H1 (cell line): ENCODE measurements around the gene UPF2. TPM values are rescaled to one million over a fixed set of nuclear protein-coding genes. Genes with fewer than 3 reads are reported as not detected.

Experiments
- CTCF ChIA-PET: fragments of 300-600 bp; sonication (Branson Sonifier 250); formaldehyde crosslinking; loops from one replicate; lab custom pipeline; 2021; ENCODE audit not compliant: partially characterized antibody; lab: Charles Lee
- POLR2A ChIA-PET: fragments of 300-600 bp; sonication (Branson Sonifier 250); formaldehyde crosslinking; loops from one replicate; lab custom pipeline; 2021; ENCODE audit warnings: inconsistent platforms; ENCODE audit not compliant: partially characterized antibody; lab: Charles Lee
- DNase-seq, 2 experiments: peaks; one replicate each; pipeline versions ENCODE4 v3.0.0 to v3.0.0-alpha.2; 2010 to 2022; ENCODE audit warnings: low spot score in 2 of 2, low read depth in 1 of 2, mixed read lengths in 1 of 2
- FAIRE-seq: peaks from 2 replicates; lab custom pipeline; 2011; peaks lifted over from hg19 to GRCh38; lab: Jason Lieb, UNC
- H2AFZ ChIP-seq: 2 replicates; pipeline ENCODE4 v1.8.1; 2012; ENCODE audit warnings: low read length, inconsistent platforms
- H2AK5ac ChIP-seq: 2 replicates; pipeline ENCODE4 v1.6.1; 2013; ENCODE audit warnings: low read depth, low read length
- H2BK120ac ChIP-seq: replicated peaks from 2 replicates; pipeline ENCODE3; 2013; ENCODE audit warnings: low read depth, low read length, inconsistent platforms
- H2BK12ac ChIP-seq: 2 replicates; pipeline ENCODE4 v1.6.1; 2013; ENCODE audit warnings: low read depth, low read length
- H2BK15ac ChIP-seq: 2 replicates; pipeline ENCODE4 v1.6.1; 2013; ENCODE audit warnings: low read length
- H2BK20ac ChIP-seq: 2 replicates; pipeline ENCODE4 v1.6.1; 2013; ENCODE audit warnings: low read length
- H2BK5ac ChIP-seq: 2 replicates; pipeline ENCODE4 v1.6.1; 2013; ENCODE audit warnings: low read depth, low read length
- H3K14ac ChIP-seq: 2 replicates; pipeline ENCODE4 v1.6.1; 2013; ENCODE audit warnings: inconsistent platforms; ENCODE audit not compliant: insufficient read length
- H3K18ac ChIP-seq: 2 replicates; pipeline ENCODE4 v1.6.1; 2013; ENCODE audit warnings: low read length; ENCODE audit errors: extremely low read depth
- H3K23ac ChIP-seq: 2 replicates; pipeline ENCODE4 v1.6.1; 2013; ENCODE audit warnings: inconsistent platforms; ENCODE audit not compliant: insufficient read length
- H3K23me2 ChIP-seq: 2 replicates; pipeline ENCODE4 v1.6.1; 2013; ENCODE audit warnings: low read depth, low read length
- H3K27ac ChIP-seq: 2 replicates; pipeline ENCODE4 v1.6.1; 2011; ENCODE audit warnings: low read depth, low read length, inconsistent platforms
- H3K27me3 ChIP-seq, 4 experiments: replicated peaks in 1 of 4; 1 replicate in 1 of 4; 2 replicates in 3 of 4; pipeline versions ENCODE4 v1.6.1 to v1.8.1; 2011 to 2013; ENCODE audit warnings: low read length in 3 of 4, mild to moderate bottlenecking in 3 of 4, inconsistent platforms in 2 of 4, mixed read lengths in 2 of 4, moderate library complexity in 1 of 4; ENCODE audit not compliant: control insufficient read depth in 3 of 4, insufficient read depth in 3 of 4; ENCODE audit errors: extremely low read depth in 1 of 4
- H3K36me3 ChIP-seq, 4 experiments: 2 replicates each; pipeline versions ENCODE4 v1.6.1 to v1.8.1; 2011 to 2013; ENCODE audit warnings: mild to moderate bottlenecking in 4 of 4, low read length in 3 of 4, moderate library complexity in 2 of 4, control low read depth in 1 of 4, inconsistent platforms in 1 of 4; ENCODE audit not compliant: insufficient read depth in 4 of 4, control insufficient read depth in 2 of 4
- H3K4ac ChIP-seq: replicated peaks from 2 replicates; pipeline ENCODE3; 2013; ENCODE audit warnings: low read length, low read depth, mixed read lengths, inconsistent platforms; ENCODE audit not compliant: insufficient read length
- H3K4me1 ChIP-seq, 4 experiments: replicated peaks in 1 of 4; 1 replicate in 1 of 4; 2 replicates in 3 of 4; pipeline versions ENCODE4 v1.6.1 to v1.8.1; 2011 to 2013; ENCODE audit warnings: low read length in 3 of 4, inconsistent platforms in 2 of 4, mixed read lengths in 1 of 4; ENCODE audit not compliant: insufficient read depth in 4 of 4, control insufficient read depth in 3 of 4
- H3K4me2 ChIP-seq, 2 experiments: 2 replicates each; pipeline versions ENCODE4 v1.6.1 to v1.8.1; 2011 to 2013; ENCODE audit warnings: low read depth in 2 of 2, low read length in 2 of 2, control low read depth in 1 of 2, inconsistent platforms in 1 of 2, mild to moderate bottlenecking in 1 of 2; ENCODE audit not compliant: insufficient read depth in 1 of 2
- H3K4me3 ChIP-seq, 4 experiments: fragments of 200-600, 300-600 bp in 1 of 4; sonication (generic), shearing (Covaris generic), sonication (Bioruptor Twin) in 1 of 4; 2 replicates each; pipeline versions ENCODE4 v1.5.1 to v1.8.1; 2011 to 2016; ENCODE audit warnings: low read length in 4 of 4, low read depth in 3 of 4, control low read depth in 2 of 4, inconsistent platforms in 2 of 4, mild to moderate bottlenecking in 2 of 4, mixed read lengths in 1 of 4, moderate library complexity in 1 of 4; ENCODE audit not compliant: insufficient read depth in 2 of 4; ENCODE audit errors: extremely low read depth in 1 of 4
- H3K56ac ChIP-seq: replicated peaks from 2 replicates; pipeline ENCODE3; 2013; ENCODE audit warnings: low read depth, mild to moderate bottlenecking, mixed read lengths, low read length, inconsistent platforms; ENCODE audit not compliant: insufficient read length
- H3K79me1 ChIP-seq: 2 replicates; pipeline ENCODE4 v1.6.1; 2013; ENCODE audit warnings: low read depth, low read length, control low read depth
- H3K79me2 ChIP-seq, 2 experiments: 2 replicates each; pipeline versions ENCODE4 v1.6.1 to v1.8.1; 2012 to 2013; ENCODE audit warnings: low read length in 2 of 2, mild to moderate bottlenecking in 2 of 2, inconsistent platforms in 1 of 2; ENCODE audit not compliant: insufficient read depth in 2 of 2, control insufficient read depth in 1 of 2
- H3K9ac ChIP-seq, 4 experiments: replicated peaks in 1 of 4; 1 replicate in 1 of 4; 2 replicates in 3 of 4; pipeline versions ENCODE4 v1.6.1 to v1.8.1; 2011 to 2013; ENCODE audit warnings: low read depth in 3 of 4, low read length in 3 of 4, control low read depth in 2 of 4, mild to moderate bottlenecking in 2 of 4, moderate library complexity in 2 of 4, inconsistent platforms in 1 of 4; ENCODE audit errors: extremely low read depth in 1 of 4
- H3K9me3 ChIP-seq, 2 experiments: 2 replicates each; pipeline versions ENCODE4 v1.6.1 to v1.8.1; 2012 to 2013; ENCODE audit warnings: mild to moderate bottlenecking in 2 of 2, moderate library complexity in 2 of 2, control low read depth in 1 of 2, inconsistent platforms in 1 of 2, low read depth in 1 of 2, low read length in 1 of 2, mixed read lengths in 1 of 2; ENCODE audit not compliant: insufficient read depth in 2 of 2
- H4K20me1 ChIP-seq, 2 experiments: replicated peaks in 1 of 2; 2 replicates each; pipeline versions ENCODE3 to v1.8.1; 2011 to 2013; ENCODE audit warnings: inconsistent platforms in 2 of 2, low read length in 2 of 2, mild to moderate bottlenecking in 1 of 2; ENCODE audit not compliant: insufficient read depth in 2 of 2, control insufficient read depth in 1 of 2
- H4K5ac ChIP-seq: 2 replicates; pipeline ENCODE4 v1.6.1; 2013; ENCODE audit warnings: low read length, low read depth, mixed read lengths, inconsistent platforms; ENCODE audit not compliant: insufficient read length
- H4K8ac ChIP-seq: 2 replicates; pipeline ENCODE4 v1.8.0; 2013; ENCODE audit warnings: mild to moderate bottlenecking, moderate library complexity, low read length, inconsistent platforms; ENCODE audit not compliant: insufficient read depth; ENCODE audit errors: extremely low read depth
- H4K91ac ChIP-seq: replicated peaks from 2 replicates; pipeline ENCODE3; 2013; ENCODE audit warnings: low read length, mixed read lengths, inconsistent platforms; ENCODE audit not compliant: insufficient read length
- CBX8 ChIP-seq: fragments of 300-800, 300-1000 bp; sonication (generic); IDR thresholded peaks from 2 replicates; pipeline ENCODE4 v1.7.1; 2016; ENCODE audit warnings: low read depth, low read length, borderline replicate concordance
- CHD1 ChIP-seq: IDR thresholded peaks from 2 replicates; pipeline ENCODE4 v1.6.1; 2012; ENCODE audit warnings: low read depth, low read length, improper control_type of control experiment
- EGR1 ChIP-seq: IDR thresholded peaks from 2 replicates; pipeline ENCODE4 v1.6.1; 2011; ENCODE audit warnings: low read depth, low read length, borderline replicate concordance
- FOSL1 ChIP-seq: IDR thresholded peaks from 2 replicates; pipeline ENCODE4 v1.6.1; 2011; ENCODE audit warnings: mild to moderate bottlenecking, low read depth, low read length, moderate library complexity; ENCODE audit not compliant: insufficient read depth
- KDM4A ChIP-seq: IDR thresholded peaks from one replicate; pipeline ENCODE4 v1.7.1; 2012; ENCODE audit warnings: low read depth, mild to moderate bottlenecking, moderate library complexity, low read length, inconsistent platforms; ENCODE audit not compliant: severe bottlenecking
- PHF8 ChIP-seq: fragments of 200-600 bp; sonication (generic); conservative IDR thresholded peaks from 2 replicates; pipeline ENCODE4 v1.7.1; 2012; ENCODE audit warnings: low read depth, mild to moderate bottlenecking, inconsistent platforms, low read length, moderate library complexity
- POU5F1 ChIP-seq: IDR thresholded peaks from 2 replicates; pipeline ENCODE4 v1.6.1; 2011; ENCODE audit warnings: low read depth, mild to moderate bottlenecking, low read length, moderate library complexity
- SIN3A ChIP-seq, 2 experiments: IDR thresholded peaks in 1 of 2; conservative IDR thresholded peaks in 1 of 2; 2 replicates each; pipeline ENCODE4 v1.6.1; 2011 to 2012; ENCODE audit warnings: low read length in 2 of 2, improper control_type of control experiment in 1 of 2, low read depth in 1 of 2, mild to moderate bottlenecking in 1 of 2
- SP2 ChIP-seq: IDR thresholded peaks from 2 replicates; pipeline ENCODE4 v1.6.1; 2012; ENCODE audit warnings: mild to moderate bottlenecking, low read length, inconsistent platforms
- YY1 ChIP-seq: IDR thresholded peaks from 2 replicates; pipeline ENCODE4 v1.6.1; 2011; ENCODE audit warnings: low read depth, mild to moderate bottlenecking, low read length
- WGBS, 2 experiments: shearing (Covaris generic) in 1 of 2; methylation state at CpG; one replicate each; pipeline versions ENCODE4 v1.1.6 to v1.1.7; 2013 to 2015; ENCODE audit warnings: low lambda C conversion rate in 2 of 2, mixed read lengths in 2 of 2, inconsistent platforms in 1 of 2, low coverage in 1 of 2, missing lambda C conversion rate in 1 of 2; ENCODE audit not compliant: insufficient replicate concordance in 2 of 2, insufficient coverage in 1 of 2, insufficient read length in 1 of 2; ENCODE audit errors: extremely low coverage in 1 of 2, missing lambda C conversion rate in 1 of 2; 5-methylcytosine and 5-hydroxymethylcytosine counted together
- polyA plus RNA-seq, 7 experiments: library from polyadenylated mRNA; depleted of rRNA in 3 of 7; stranded (reverse) in 5 of 7; unstranded in 2 of 7; fragments of >200 nt in 5 of 7; fragments of 200-250 nt in 2 of 7; gene quantifications; 1 replicate in 5 of 7; 2 replicates in 1 of 7; 4 replicates in 1 of 7; pipeline versions ENCODE4 v1.2.1 to v1.2.3, GENCODE V29; 2011 to 2013; ENCODE audit warnings: missing spikeins in 2 of 7, mixed read lengths in 2 of 7
- total RNA-seq: library from RNA; stranded (reverse); fragmentation: NEBNext Ultra II Directional; extraction: Animal tissue kit (Norgen Biotek cat#: 25700); gene quantifications from 2 replicates; pipeline ENCODE4 v1.2.1, GENCODE V29; 2021
- TF ChIP-seq, protein P1 (sequence below): IDR thresholded peaks from 2 replicates; pipeline ENCODE4 v1.6.1; 2011; ENCODE audit warnings: low read depth, mild to moderate bottlenecking, low read length; ENCODE audit not compliant: insufficient read depth

UPF2 gene
- total and polyA plus RNA-seq, 2 of the 8 experiments (the other 6 are each of a cell fraction or from before 2014, with no cell fraction given) = 6.2 to 32.8 TPM

DNA sequence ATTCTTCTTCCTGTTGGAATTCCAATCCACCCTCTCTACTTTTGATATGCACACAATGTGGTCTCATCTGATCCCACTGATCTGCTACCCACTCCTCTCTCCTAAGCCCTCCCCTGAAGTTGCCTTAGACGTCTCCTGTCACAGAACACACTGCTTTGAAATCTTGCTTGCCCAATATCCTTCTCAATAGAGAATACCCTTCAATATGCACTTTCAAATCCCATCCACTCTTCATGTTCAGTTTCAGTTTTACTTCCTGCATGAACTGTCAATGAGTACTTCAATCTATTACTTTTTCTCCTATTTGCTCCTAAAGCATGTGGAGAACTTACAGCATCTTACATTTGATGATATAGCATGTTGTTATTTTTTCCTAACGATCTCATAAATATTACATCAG is 93.5 kb downstream of the UPF2 start:
- no peaks in the 10 kb centered on the region for H3K9me3 ChIP-seq
- WGBS, 2 experiments = 80% methylated on average over 2 of the region's 2 CpGs; no CpG with 5 or more reads in 1 of the 2 experiments
- H2AFZ ChIP-seq = no peak overlapping the region
- H3K56ac ChIP-seq = no peak overlapping the region
- H3K18ac ChIP-seq = no peak overlapping the region
- no peak for DNase-seq
- H3K27me3 ChIP-seq = no peaks in the 10 kb centered on the region
- ChIA-PET CTCF (no interaction called here), POLR2A (no interaction called here)
- no peaks in the 10 kb centered on the region for H3K23me2 ChIP-seq
- no peak overlapping the region for H3K23ac ChIP-seq
- no peaks in the 10 kb centered on the region for H3K4me1 ChIP-seq
- no peak overlapping the region for H2BK12ac ChIP-seq
- no peak overlapping the region for H3K4me2 ChIP-seq
- no peaks in the 10 kb centered on the region for H3K79me2 ChIP-seq
- no peak overlapping the region for H3K4me3 ChIP-seq
- H2BK20ac ChIP-seq = no peak overlapping the region
- H2AK5ac ChIP-seq = no peak overlapping the region
- H4K91ac ChIP-seq = no peak overlapping the region
- H4K5ac ChIP-seq = no peak overlapping the region
- no peaks in the 10 kb centered on the region for H3K79me1 ChIP-seq
- H3K14ac ChIP-seq = no peak overlapping the region
- no peak for FAIRE-seq
- H2BK120ac ChIP-seq = no peak overlapping the region
- H4K20me1 ChIP-seq = no peaks in the 10 kb centered on the region
- H3K36me3 ChIP-seq = peaks cover 0 to 40% (median 6%) of the 10 kb centered on the region in 4 experiments; a peak in 4 of 8 replicates
- no peak for TF ChIP-seq PHF8
- no peak for TF ChIP-seq CHD1
- TF ChIP-seq FOSL1 = no peak
- TF ChIP-seq SP2 = no peak
- TF ChIP-seq KDM4A = no peak
- no peak for TF ChIP-seq POU5F1
- no peak for TF ChIP-seq CBX8
- no peak for TF ChIP-seq EGR1
- no peak for TF ChIP-seq YY1
- no peak for TF ChIP-seq SIN3A (conservative IDR thresholded peaks at IDR 0.05 in 1 of 2, IDR thresholded peaks at IDR 0.05 in 1 of 2; ENCODE audit: low read depth in 1 of 2, low read length in 2 of 2)
- TF ChIP-seq, protein P1, sequence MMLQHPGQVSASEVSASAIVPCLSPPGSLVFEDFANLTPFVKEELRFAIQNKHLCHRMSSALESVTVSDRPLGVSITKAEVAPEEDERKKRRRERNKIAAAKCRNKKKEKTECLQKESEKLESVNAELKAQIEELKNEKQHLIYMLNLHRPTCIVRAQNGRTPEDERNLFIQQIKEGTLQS = no peak
- H3K9ac ChIP-seq = no peak overlapping the region
- H2BK15ac ChIP-seq = no peak overlapping the region
- no peak overlapping the region for H3K4ac ChIP-seq
- H2BK5ac ChIP-seq = no peak overlapping the region
- no peak overlapping the region for H4K8ac ChIP-seq
- no peak overlapping the region for H3K27ac ChIP-seq
